ENCODE measurements around the gene PRKCI. TPM values are rescaled to one million over a fixed set of nuclear protein-coding genes. Genes with fewer than 3 reads are reported as not detected.

The PRKCI gene
- total RNA-seq, 4 donors from 2014 or later, result 10.5 to 20.9 (median 14.0) TPM

GRCh38 chr3:170277833-170278580, 55.8 kb downstream of the PRKCI start:
- Histone ChIP-seq H3K27ac (no peak overlapping the region), H3K4me3 (no peak overlapping the region), H3K27me3 (no peaks in the 10 kb centered on the region), H3K9me3 (no peaks in the 10 kb centered on the region), H3K36me3 (peaks cover under 1 to 50% of the 10 kb centered on the region in 2 donors), H3K4me1 (no peaks in the 10 kb centered on the region)
- in situ Hi-C loops (cut with MboI; ENCODE audit: low sequenced_read_pairs in 4 of 4), result no loop called here
- intact Hi-C loops (cut with DNase I; ENCODE audit: low total_unique reads), result no loop called here
- DNase-seq (no peak), ATAC-seq (no peak)
- TF ChIP-seq POLR2A (IDR thresholded peaks at IDR 0.05), result no peak
- TF ChIP-seq, protein P1, sequence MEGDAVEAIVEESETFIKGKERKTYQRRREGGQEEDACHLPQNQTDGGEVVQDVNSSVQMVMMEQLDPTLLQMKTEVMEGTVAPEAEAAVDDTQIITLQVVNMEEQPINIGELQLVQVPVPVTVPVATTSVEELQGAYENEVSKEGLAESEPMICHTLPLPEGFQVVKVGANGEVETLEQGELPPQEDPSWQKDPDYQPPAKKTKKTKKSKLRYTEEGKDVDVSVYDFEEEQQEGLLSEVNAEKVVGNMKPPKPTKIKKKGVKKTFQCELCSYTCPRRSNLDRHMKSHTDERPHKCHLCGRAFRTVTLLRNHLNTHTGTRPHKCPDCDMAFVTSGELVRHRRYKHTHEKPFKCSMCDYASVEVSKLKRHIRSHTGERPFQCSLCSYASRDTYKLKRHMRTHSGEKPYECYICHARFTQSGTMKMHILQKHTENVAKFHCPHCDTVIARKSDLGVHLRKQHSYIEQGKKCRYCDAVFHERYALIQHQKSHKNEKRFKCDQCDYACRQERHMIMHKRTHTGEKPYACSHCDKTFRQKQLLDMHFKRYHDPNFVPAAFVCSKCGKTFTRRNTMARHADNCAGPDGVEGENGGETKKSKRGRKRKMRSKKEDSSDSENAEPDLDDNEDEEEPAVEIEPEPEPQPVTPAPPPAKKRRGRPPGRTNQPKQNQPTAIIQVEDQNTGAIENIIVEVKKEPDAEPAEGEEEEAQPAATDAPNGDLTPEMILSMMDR (IDR thresholded peaks at IDR 0.05 in 4 of 5, conservative IDR thresholded peaks at IDR 0.05 in 1 of 5), result no peak

DNA sequence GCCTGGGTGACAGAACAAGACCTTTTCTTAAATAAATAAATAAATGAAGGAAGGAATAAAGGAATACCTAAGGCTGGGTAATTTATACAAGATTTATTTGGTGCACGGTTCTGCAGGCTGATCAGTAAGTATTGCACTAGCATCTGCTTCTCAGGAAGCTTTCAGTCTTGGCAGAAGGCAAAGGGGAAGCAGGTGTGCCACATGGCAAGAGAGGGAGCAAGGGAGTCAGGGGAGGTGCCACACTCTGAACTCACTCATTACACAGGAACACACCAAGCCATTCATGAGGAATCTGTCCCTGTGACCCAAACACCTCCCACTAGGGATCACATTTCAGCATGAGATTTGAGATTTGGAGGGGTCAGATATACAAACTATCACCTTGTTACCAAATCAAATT, 56.4 kb downstream of the PRKCI start:
- no peak overlapping the region for H3K27ac ChIP-seq
- H3K27me3 ChIP-seq, result no peaks in the 10 kb centered on the region
- intact Hi-C loops (cut with DNase I; ENCODE audit: low total_unique reads), result no loop called here
- in situ Hi-C loops (cut with MboI; ENCODE audit: low sequenced_read_pairs in 4 of 4), result no loop called here
- no peak for ATAC-seq
- H3K9me3 ChIP-seq, result no peaks in the 10 kb centered on the region
- TF ChIP-seq, protein P1 (IDR thresholded peaks at IDR 0.05 in 4 of 5, conservative IDR thresholded peaks at IDR 0.05 in 1 of 5), result no peak
- TF ChIP-seq POLR2A (IDR thresholded peaks at IDR 0.05), result no peak
- H3K4me3 ChIP-seq, result no peak overlapping the region
- peaks cover 0 to 50% of the 10 kb centered on the region in 2 donors for H3K36me3 ChIP-seq
- H3K4me1 ChIP-seq, result no peaks in the 10 kb centered on the region
- DNase-seq, result no peak

GRCh38 chr3:170290194-170290593, 68.0 kb downstream of the PRKCI start:
- Histone ChIP-seq H3K4me1 (no peaks in the 10 kb centered on the region), H3K27ac (no peak overlapping the region), H3K4me3 (no peak overlapping the region), H3K9me3 (no peaks in the 10 kb centered on the region), H3K36me3 (peaks cover 0 to 22% of the 10 kb centered on the region in 2 donors), H3K27me3 (no peaks in the 10 kb centered on the region)
- intact Hi-C loops (cut with DNase I; ENCODE audit: low total_unique reads) (no loop called here), in situ Hi-C loops (cut with MboI; ENCODE audit: low sequenced_read_pairs in 4 of 4) (no loop called here)
- no peak for DNase-seq
- TF ChIP-seq, protein P1 (IDR thresholded peaks at IDR 0.05 in 4 of 5, conservative IDR thresholded peaks at IDR 0.05 in 1 of 5), result no peak
- TF ChIP-seq POLR2A (IDR thresholded peaks at IDR 0.05), result no peak
- no peak for ATAC-seq

DNA sequence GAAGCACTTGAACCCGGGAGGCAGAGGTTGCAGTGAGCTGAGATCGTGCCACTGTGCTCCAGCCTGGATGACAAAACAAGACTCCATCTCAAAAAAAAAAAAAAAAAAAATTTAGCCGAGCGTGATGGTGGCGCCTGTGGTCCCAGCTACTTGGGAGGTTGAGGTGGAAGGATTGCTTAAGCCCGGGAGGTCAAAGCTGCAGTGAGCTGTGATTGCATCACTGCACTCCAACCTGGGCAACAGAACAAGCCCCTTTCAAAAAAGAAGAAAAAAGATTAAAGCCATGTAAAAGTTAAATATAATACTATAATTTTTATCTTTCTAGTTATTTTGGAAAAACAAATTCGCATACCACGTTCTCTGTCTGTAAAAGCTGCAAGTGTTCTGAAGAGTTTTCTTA, 73.4 kb downstream of the PRKCI start:
- peaks cover 0 to 28% of the 10 kb centered on the region in 2 donors for H3K36me3 ChIP-seq
- H3K9me3 ChIP-seq, result no peaks in the 10 kb centered on the region
- H3K4me3 ChIP-seq, result no peak overlapping the region
- intact Hi-C loops (cut with DNase I; ENCODE audit: low total_unique reads), result no loop called here
- no peaks in the 10 kb centered on the region for H3K27me3 ChIP-seq
- TF ChIP-seq POLR2A (IDR thresholded peaks at IDR 0.05), result no peak
- TF ChIP-seq, protein P1 (IDR thresholded peaks at IDR 0.05 in 4 of 5, conservative IDR thresholded peaks at IDR 0.05 in 1 of 5), result no peak
- in situ Hi-C loops (cut with MboI; ENCODE audit: low sequenced_read_pairs in 4 of 4), result no loop called here
- ATAC-seq (no peak), DNase-seq (no peak)
- no peak overlapping the region for H3K27ac ChIP-seq
- no peaks in the 10 kb centered on the region for H3K4me1 ChIP-seq
